ENCODE results near the gene STX18. TPM values are rescaled to one million over a fixed set of nuclear protein-coding genes. Genes with fewer than 3 reads are reported as not detected.
A peak's percentile ranks its signal among the peaks of the same experiment; 100 is the strongest.
"Not testable (repeated sequence)": the region's sequence is repeated elsewhere in the genome, so short reads cannot be mapped to it uniquely, and the experiment has no call there.

Gene STX18
- total and polyA plus RNA-seq, 2 of the 13 experiments (the other 11 are each of a cell fraction or from before 2014, with no cell fraction given), result 23.9 to 37.1 TPM

DNA sequence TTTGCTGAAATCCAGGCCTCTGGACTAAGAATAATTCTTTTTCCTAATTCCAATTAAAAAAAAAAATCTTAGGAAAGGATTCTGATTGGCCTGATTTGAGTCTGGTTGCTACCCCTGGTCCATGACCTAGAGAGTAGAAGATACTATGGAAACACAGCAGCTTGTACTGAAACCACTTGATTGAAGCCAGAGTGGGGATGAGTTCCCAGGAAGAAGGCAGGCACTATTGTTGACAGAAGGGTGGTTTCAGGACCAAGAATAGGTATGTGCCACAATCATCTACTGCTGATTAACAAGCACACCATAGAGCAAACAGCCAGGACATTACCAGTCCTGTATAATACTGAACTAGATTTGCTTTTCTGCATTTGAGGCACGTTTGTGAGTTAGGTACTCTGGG is 29.6 kb downstream of the STX18 start:
- in situ Hi-C loops (cut with HindIII; ENCODE audit: extremely low pct_ligation_motif_present, low pct_unique_long_range_greater_than_20kb) (no loop called here), intact Hi-C loops (cut with micrococcal nuclease; ENCODE audit: unreplicated experiment) (no loop called here)
- Histone ChIP-seq H3K4me1 (ENCODE audit: insufficient read depth, low read length) (peaks cover 45% of the 10 kb centered on the region), H3K9ac (ENCODE audit: insufficient read depth, low read depth, low read length) (no peak overlapping the region), H2AFZ (ENCODE audit: low read length) (no peak overlapping the region), H4K20me1 (ENCODE audit: insufficient read depth, low read length) (no peaks in the 10 kb centered on the region), H3K36me3 (replicated peaks in 1 of 2; ENCODE audit: control insufficient read depth in 1 of 2, insufficient read depth in 2 of 2, low read length in 2 of 2) (no peaks in the 10 kb centered on the region), H3K4me2 (ENCODE audit: low read depth, low read length) (peak overlapping the region; percentile 59), H3K27me3 (ENCODE audit: control insufficient read depth in 1 of 2, insufficient read depth in 2 of 2, low read length in 2 of 2) (no peaks in the 10 kb centered on the region), H3K27ac (ENCODE audit: extremely low read length, insufficient read depth, low read length) (peak overlapping the region; percentile 38), H3K9me3 (ENCODE audit: low read length) (no peaks in the 10 kb centered on the region), H3K4me3 (replicated peaks in 1 of 3; ENCODE audit: insufficient read depth in 1 of 3, low read depth in 2 of 3, low read length in 3 of 3) (no peak overlapping the region), H3K79me2 (ENCODE audit: insufficient read depth, low read length) (peaks cover 37% of the 10 kb centered on the region)
- FAIRE-seq (no peak), ATAC-seq (peak; percentile 50), DNase-seq (ENCODE audit: low spot score) (no peak)
- POLR2A ChIA-PET, result interaction anchor here (1.5 to 1.6 kb wide), 2 partner anchors 12 to 30 kb away, joined by 3 to 6 read pairs; partner anchors contain the start of gene STX18
- CTCF ChIA-PET (ENCODE audit: low intra/inter-chr PET ratio, low total read pairs), result no interaction called here
- no TSS peak for BruUV-seq (replicated peaks)
- WGBS (ENCODE audit: low lambda C conversion rate), result 64% methylated on average over 1 of the region's 1 CpG
- no peak for TF ChIP-seq ZNF33A (CRISPR knock-in tag; IDR thresholded peaks at IDR 0.05; ENCODE audit: borderline replicate concordance)
- TF ChIP-seq RBFOX2 (IDR thresholded peaks at IDR 0.05; ENCODE audit: low read depth, low read length), result no peak
- no peak for TF ChIP-seq DNMT3B (CRISPR knock-in tag; conservative IDR thresholded peaks at IDR 0.05)
- no peak for TF ChIP-seq HOXD1 (CRISPR knock-in tag; IDR thresholded peaks at IDR 0.05)
- TF ChIP-seq ZNF724P (CRISPR knock-in tag; IDR thresholded peaks at IDR 0.05; ENCODE audit: borderline replicate concordance), result no peak
- TF ChIP-seq, protein P1, sequence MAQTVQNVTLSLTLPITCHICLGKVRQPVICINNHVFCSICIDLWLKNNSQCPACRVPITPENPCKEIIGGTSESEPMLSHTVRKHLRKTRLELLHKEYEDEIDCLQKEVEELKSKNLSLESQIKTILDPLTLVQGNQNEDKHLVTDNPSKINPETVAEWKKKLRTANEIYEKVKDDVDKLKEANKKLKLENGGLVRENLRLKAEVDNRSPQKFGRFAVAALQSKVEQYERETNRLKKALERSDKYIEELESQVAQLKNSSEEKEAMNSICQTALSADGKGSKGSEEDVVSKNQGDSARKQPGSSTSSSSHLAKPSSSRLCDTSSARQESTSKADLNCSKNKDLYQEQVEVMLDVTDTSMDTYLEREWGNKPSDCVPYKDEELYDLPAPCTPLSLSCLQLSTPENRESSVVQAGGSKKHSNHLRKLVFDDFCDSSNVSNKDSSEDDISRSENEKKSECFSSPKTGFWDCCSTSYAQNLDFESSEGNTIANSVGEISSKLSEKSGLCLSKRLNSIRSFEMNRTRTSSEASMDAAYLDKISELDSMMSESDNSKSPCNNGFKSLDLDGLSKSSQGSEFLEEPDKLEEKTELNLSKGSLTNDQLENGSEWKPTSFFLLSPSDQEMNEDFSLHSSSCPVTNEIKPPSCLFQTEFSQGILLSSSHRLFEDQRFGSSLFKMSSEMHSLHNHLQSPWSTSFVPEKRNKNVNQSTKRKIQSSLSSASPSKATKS (CRISPR knock-in tag; IDR thresholded peaks at IDR 0.05), result no peak
- no peak for TF ChIP-seq ZNF792 (CRISPR knock-in tag; IDR thresholded peaks at IDR 0.05)
- no peak for TF ChIP-seq ZNF761 (CRISPR knock-in tag; conservative IDR thresholded peaks at IDR 0.05)
- TF ChIP-seq HNRNPL (IDR thresholded peaks at IDR 0.05; ENCODE audit: low read depth, low read length), result no peak
- TF ChIP-seq ZBTB7B (CRISPR knock-in tag; IDR thresholded peaks at IDR 0.05), result no peak
- TF ChIP-seq ADNP (CRISPR knock-in tag; IDR thresholded peaks at IDR 0.05), result no peak
- no peak for TF ChIP-seq PHF8 (CRISPR knock-in tag; IDR thresholded peaks at IDR 0.05)
- no peak for TF ChIP-seq KMT2B (CRISPR knock-in tag; IDR thresholded peaks at IDR 0.05)

DNA sequence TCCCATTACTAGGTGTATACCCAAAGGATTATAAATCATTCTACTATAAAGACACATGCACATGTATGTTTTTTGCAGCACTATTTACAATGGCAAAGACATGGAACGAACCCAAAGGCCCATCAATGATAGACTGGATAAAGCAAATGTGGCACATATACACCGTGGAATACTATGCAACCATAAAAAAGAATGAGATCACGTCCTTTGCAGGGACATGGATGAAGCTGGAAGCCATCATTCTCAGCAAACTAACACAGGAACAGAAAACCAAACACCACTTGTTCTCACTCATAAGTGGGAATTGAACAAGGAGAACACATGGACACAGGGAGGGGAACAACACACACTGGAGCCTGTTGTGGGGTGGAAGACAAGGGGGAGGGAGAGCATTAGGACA is 31.2 kb downstream of the STX18 start:
- POLR2A ChIA-PET, result interaction anchor here (1.0 kb wide), 1 partner anchor 182 kb away, joined by 3 read pairs; no protein-coding TSS in a partner anchor
- H2AFZ ChIP-seq (ENCODE audit: low read length); H3K4me2 ChIP-seq (ENCODE audit: low read depth, low read length); CTCF ChIA-PET (ENCODE audit: low intra/inter-chr PET ratio, low total read pairs); DNase-seq (ENCODE audit: low spot score); H3K27ac ChIP-seq (ENCODE audit: extremely low read length, insufficient read depth, low read length); ATAC-seq; H3K36me3 ChIP-seq (replicated peaks in 1 of 2; ENCODE audit: control insufficient read depth in 1 of 2, insufficient read depth in 2 of 2, low read length in 2 of 2); in situ Hi-C loops (cut with HindIII; ENCODE audit: extremely low pct_ligation_motif_present, low pct_unique_long_range_greater_than_20kb); BruUV-seq (replicated peaks); H4K20me1 ChIP-seq (ENCODE audit: insufficient read depth, low read length); H3K9me3 ChIP-seq (ENCODE audit: low read length); H3K9ac ChIP-seq (ENCODE audit: insufficient read depth, low read depth, low read length); H3K27me3 ChIP-seq (ENCODE audit: control insufficient read depth in 1 of 2, insufficient read depth in 2 of 2, low read length in 2 of 2); intact Hi-C loops (cut with micrococcal nuclease; ENCODE audit: unreplicated experiment); FAIRE-seq; H3K4me3 ChIP-seq (replicated peaks in 1 of 3; ENCODE audit: insufficient read depth in 1 of 3, low read depth in 2 of 3, low read length in 3 of 3): not testable (repeated sequence)
- Histone ChIP-seq H3K79me2 (ENCODE audit: insufficient read depth, low read length) (peaks cover 25% of the 10 kb centered on the region), H3K4me1 (ENCODE audit: insufficient read depth, low read length) (peaks cover 39% of the 10 kb centered on the region)
- 97% methylated on average over 3 of the region's 3 CpGs for WGBS (ENCODE audit: low lambda C conversion rate)

All from HepG2 (cell line).